HG03097 (cell line): ENCODE measurements around the gene UCKL1.
"Not testable (repeated sequence)": the region's sequence is repeated elsewhere in the genome, so short reads cannot be mapped to it uniquely, and the experiment has no call there.

Experiments used
- ATAC-seq: cut with Tn5 transposase; IDR thresholded peaks from one replicate; pipeline ENCODE4 v1.9.1; 2021; ENCODE audit not compliant: unreplicated experiment, low FRiP score

The UCKL1 gene

DNA sequence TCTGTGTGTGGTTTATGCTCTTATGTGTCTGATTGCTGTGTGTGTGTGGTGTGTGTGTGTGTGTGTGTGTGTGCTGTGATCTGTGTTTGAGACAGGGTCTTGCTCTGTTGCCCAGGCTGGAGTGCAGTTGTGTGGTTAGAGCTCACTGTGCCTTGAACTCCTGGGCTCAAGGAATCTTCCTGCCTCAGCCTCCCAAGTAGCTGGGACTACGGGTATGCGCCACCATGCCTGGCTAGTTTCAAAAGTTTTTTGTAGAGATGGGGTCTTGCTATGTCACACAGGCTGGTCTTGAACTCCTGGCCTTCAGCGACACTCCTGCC lies 16.9 kb upstream of the UCKL1 start:
- ATAC-seq = no peak

DNA sequence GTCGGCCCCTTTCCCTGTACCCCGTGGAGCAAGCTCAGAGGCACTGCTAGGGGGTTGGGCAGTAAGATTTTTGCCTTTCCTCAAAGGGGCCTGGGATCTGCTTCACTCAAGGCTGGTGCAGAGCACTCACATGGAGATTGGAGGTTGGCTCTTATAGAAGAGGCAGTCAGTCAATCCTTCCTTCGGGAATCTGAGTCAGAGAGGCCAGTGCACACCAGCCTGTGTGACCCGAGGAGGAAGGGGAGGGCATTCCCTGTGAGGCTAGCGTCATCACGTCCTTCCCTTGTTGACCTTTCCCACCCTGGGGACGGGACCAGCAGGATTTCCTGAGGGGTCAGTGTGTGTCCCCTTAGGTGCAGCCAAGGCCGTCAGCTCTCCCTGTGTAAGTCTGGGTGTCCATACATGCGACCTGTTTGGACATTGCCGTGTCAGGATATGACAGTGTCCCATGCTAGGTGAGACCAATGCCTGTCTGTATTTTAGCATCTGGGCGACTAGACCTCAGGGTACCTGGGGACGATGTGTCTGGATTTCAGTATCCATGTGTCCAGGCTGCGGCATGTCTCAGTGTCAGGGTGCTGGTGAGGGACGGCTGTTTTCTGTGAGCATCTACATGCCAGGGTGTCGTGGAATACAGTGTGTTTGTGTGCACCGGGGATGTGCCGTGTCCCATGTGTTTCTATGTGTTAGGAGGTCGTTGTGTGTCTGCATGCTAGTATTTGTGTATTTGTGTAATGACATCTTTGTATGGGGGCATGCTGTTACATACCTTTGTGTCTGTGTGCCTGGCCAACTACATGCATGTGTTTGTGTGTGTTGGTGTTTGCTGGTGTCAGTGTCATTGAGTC lies 16.3 kb upstream of the UCKL1 start:
- ATAC-seq = no peak

DNA sequence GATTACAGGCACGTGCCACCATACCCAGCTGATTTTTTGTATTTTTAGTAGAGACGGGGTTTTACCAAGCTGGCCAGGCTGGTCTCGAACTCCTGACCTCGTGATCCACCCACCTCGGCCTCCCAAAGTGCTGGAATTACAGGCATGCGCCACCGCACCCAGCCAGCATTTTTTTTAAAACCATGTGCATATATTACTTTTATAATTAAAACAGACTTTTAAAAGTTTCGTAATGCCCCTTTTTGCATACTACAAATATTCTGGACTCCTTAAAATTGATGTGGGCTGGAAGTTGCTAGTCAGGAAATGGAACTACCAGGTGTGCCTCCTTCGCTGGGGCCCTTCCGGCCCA lies 15.7 kb upstream of the UCKL1 start:
- not testable (repeated sequence) for ATAC-seq

DNA sequence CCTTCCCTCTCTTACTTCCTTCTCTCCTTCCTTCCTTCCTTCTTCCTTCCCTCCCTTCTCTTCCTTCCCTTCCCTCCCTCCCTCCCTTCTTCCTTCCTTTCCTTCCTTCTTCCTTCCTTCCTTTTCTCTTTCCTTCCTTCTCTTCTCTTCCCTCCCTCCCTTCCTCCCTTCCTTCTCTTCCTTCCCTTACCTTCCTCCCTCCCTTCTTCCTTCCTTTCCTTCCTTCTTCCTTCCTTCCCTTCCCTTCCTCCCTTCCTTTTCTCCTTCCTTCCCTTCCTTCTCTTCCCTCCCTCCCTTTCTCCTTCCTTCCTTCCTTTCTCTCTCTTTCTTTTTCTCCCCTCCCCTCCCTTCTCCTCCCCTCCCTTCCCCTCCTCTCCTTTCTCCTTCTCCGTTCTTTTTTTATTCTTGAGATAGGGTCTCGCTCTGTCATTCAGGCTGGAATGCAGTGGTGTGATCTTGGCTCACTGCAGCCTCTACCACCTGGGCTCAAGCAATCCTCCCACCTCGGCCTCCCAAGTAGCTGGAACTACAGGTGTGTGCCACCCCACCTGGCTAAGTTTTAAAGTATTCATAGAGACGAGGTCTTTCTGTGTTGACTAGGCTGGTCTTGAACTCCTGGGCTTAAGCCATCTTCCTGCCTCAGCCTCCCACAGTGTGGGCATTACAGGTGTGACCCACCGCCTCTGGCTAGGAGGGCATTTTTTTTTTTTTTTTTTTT lies 14.7 kb upstream of the UCKL1 start:
- no peak for ATAC-seq

DNA sequence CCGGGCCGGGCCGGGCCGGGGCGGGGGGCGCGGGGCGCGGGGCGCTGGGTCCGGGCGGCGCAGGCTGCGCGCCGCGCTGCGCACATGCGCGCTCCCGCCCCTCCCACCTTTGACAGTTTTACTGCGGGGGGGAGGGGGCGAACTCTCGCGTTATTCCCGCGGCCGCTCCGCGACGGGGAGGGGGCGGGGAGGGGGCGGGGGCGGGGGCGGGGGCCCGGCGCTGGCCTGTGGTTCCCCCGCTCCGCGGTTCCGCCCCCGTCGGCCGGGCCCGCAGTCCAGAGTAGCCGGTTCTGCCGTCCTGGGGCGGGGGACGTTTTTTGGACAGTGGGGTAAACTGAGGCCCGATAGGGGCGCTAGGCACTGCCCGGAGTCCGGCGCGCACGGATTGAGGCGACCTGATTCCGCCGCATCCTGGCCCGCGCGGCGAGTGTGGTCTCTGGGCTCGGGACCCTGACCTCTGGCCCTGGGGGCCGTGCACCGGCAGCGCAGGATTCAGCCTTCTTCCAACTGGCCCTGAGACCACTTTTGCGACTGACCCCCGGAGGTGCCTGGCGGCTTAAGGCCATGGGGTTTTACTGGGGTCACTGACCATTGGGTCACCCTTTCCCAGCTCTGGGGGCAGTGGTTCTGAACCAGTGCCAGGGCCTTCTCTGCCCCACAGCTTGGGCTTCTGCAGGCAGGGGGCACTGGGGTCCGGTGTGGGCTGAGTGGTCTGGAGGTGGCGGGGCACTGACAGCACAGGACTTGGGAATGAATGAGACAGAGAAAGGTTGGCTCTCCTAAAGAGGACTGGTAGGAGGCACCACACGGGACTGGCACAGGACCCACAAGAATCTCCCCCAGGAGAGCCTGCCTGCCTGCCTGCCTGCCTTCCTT lies 13.9 kb upstream of the UCKL1 start, which contains the start of gene ZNF512B:
Gene ZNF512B (minus strand): TSS at position 93 of the 876 bp plus-strand sequence. CDS start 1,980 bp downstream, outside the sequence.
- ATAC-seq = no peak

DNA sequence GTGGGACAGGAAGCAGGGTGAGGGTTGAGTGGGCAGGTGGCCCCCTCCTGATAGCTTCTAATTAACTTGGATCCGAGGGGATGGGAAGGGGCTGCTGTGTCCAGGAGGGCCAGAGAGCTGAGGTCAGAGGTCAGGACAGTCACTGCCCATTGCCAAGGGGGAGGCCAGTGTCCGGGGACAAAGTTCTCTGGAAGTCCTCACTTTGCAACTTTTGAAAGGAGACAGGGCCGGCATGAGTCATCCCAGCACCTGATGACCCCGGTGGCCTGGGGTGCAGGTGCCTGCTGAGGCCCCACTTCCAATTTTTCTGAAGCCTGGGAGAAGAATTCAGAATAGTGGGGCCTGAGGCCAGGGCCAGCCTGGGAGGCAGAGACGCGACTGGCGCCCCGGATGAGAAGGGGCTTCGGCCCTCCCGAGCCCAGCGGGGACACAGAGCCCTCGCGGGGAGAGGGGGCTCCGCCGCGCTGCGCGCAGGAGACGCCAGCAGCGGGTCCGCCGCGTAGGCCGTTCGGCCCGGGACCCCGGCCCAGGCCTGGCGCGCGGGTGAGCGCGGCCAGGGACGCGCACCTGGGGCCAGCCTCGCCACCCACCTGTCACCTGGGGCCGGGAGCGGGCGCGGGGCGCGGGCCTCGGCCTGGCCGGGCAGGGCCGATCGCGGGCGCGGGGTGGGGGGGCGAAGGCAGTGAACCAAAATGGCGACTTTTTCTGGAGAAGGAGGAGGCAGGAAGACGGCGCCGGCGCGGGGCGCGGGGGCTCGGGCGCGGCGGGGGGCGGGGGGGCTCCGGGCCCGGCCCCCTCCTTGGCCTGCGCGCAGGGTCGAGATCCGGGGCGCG lies 12.9 kb upstream of the UCKL1 start:
- ATAC-seq = no peak

DNA sequence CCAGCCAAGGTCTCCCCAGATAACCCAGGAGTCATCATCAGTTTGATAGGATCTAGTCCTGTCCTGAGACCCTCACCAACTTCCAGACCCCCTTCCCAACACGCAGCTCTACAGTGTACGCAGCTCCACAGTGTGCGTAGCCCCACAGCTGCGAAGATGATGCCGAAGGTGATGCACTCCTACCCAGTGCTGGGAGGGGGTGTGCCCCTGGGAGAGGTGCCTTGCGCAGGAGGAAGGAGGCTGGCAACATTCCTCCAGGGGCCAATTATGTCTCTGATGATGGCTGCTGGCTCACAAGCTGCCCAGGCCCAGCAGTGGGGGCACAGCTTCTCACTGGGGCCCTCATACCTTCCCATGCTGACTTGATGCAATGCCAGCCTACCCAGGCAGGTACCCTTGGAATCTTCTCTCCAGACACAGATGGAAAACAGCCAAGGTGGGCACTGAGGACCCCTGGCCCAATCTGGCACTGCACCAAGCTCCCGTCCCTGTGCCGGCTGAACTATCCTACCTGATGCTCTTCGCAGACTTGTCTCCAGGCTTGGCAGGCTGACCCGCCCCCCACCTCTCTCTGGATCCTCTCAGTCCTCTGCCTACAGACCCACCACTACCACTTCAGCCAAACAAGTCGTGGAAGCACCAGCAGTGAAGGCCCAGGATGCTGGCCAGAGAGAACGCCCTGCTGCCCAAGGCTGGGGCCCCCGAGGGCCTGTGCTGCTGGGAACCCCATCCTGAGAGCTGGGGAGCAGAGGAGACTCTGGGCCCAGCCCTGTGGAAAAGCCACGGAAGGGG lies 12.1 kb upstream of the UCKL1 start:
- no peak for ATAC-seq

DNA sequence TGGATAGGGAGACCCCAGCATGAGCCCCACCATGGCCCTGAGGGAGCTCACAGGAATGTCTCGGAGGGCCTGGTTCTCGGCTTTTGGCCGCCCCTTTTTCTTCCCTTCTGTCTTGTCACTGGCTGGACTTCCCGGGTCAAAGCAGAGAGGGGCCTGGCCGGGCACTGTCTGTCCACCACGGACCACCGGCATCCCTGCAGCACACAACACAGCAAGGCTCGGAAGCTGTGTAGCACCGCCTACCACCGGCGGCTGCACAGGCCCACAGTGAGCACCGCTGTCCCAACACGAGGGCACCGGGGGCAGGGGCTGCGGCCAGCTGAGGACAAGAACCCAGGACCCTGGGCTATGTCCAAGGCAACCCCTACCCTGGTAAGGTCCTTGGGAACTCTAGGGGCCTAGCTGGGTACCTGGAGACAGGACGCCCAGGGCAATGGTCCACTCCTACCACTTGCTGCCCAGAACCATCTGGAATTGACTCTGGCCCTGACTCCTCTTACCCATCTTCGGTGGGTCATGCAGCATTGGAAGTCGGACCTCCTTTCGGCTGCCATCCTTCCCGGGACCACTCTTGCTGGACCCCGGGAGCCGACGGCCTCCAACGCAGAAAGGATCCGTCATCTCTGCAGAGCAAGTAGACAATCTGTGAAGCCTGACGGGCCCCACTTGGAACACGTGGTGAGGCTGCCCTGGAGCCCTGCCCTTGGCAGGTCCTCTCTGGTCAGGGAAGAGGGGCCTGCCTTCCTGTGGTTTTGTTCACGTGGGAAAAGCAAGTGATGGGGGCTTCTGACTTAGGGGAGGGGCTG lies 11.3 kb upstream of the UCKL1 start:
- no peak for ATAC-seq

DNA sequence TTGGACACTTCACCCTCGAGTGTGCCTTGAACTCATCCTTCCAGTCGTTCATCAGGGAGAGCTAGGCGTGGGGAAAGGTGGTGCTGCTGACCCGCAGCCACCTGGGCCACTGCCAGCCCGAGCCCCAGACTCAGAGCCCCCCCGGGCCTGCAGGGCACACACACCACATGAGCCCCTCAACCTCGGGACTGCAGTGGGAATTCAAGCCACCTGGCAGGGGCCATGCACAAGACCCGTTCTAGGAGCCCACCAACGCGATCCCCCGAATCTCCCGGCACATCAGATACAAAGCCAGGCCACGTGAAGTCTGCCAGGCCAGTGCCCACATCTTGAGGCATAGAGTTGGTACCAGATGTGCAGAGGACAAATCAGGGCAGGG lies 10.7 kb upstream of the UCKL1 start:
- ATAC-seq = no peak

DNA sequence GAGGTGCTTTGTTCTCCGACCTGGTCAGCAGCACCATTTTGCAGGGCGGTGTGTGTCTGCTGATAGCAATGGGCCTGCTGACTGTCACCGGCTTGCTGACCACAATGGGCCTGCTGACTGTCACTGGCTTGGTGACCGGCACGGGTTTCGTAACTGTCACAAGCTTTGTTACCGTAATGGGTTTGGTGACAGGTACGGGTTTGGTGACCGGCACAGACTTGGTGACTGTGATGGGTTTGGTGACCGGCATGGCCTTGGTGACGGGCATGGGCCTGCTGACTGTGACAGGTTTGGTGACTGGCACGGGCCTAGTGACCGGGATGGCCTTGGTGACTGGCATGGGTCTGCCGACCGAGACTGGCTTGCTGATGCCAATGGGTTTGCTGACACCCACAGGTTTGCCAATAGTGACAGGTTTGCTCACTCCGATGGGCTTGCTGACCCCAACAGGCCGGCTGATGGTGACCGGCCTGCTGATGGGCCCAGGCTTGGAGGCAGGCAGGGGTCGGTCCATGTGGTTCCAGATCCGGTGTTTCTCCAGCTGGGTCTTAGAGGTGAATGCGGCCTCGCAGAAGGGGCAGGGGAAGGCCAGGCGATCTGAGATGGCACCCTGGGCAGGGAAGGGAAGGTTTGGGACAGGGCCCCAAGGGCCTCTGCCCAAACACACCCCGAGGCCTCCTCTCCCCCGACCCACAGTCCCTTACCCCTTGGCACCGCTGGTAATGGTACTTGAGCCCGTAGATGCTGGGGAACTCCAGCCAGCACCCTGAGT lies 10.1 kb upstream of the UCKL1 start:
- ATAC-seq = no peak

DNA sequence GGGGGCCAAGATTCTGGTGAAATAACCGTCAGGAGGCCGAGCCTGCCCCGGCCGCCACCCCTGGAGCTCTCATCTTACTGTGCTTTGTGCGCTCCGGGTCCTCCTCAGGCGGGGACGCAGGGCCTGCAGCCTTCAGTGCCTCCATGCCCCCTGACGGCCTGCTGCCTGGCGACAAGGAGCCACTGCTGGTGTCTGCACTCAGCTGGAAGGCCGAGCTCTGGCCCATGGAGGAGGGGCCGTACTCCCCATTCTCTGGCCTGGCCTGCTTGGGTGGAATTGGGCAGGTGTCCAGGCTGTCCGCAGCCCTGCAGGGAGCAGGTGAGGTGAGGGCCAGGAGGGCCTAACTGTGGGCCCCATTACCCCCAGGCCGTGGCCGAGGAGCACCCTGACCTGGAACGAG lies 8.2 kb upstream of the UCKL1 start:
- no peak for ATAC-seq

DNA sequence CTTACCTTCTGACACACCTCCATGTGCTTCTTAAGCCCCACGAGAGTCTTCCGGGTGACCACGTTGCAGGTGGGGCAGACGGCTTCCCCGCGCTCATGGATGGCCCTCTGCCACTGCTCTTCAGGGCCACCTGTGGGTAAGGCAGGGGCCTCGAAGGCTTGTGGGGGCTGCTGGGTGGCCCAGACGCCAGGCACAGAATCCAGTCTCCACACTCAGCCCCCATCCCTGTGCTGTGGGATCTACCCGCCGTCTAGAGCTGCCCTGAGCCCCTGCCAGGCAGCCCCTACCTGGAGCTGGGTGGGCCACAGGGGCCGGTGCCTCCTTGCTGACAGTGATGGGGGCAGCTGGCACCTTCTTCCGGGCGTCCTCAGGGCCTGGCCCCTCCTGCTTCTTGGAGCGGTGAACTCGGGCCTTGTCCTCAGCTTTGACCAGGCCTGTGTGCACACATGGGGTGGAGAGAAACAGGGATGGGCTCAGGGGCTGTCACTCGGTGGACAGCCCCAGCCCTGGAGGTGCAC lies 7.6 kb upstream of the UCKL1 start:
- no peak for ATAC-seq

DNA sequence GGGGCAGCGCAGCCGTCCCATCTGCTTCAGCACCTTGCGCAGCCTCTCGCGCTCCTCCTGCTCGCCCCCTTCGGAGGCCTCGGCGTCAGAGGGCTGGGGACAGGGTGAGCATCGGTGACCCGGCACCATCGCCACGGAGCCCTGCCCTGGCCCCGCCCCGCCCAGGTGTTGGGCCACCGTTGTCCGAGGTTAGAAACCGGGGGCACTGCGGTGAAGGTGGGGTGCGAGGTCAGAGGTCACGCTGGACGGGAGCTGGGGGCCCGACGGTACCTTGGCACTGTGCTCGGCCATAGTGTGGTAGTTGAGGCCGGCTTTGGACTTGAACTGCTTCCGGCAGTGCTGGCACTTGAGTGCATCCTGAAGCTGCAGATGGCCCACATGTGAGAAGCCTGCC lies 7.1 kb upstream of the UCKL1 start:
- no peak for ATAC-seq

DNA sequence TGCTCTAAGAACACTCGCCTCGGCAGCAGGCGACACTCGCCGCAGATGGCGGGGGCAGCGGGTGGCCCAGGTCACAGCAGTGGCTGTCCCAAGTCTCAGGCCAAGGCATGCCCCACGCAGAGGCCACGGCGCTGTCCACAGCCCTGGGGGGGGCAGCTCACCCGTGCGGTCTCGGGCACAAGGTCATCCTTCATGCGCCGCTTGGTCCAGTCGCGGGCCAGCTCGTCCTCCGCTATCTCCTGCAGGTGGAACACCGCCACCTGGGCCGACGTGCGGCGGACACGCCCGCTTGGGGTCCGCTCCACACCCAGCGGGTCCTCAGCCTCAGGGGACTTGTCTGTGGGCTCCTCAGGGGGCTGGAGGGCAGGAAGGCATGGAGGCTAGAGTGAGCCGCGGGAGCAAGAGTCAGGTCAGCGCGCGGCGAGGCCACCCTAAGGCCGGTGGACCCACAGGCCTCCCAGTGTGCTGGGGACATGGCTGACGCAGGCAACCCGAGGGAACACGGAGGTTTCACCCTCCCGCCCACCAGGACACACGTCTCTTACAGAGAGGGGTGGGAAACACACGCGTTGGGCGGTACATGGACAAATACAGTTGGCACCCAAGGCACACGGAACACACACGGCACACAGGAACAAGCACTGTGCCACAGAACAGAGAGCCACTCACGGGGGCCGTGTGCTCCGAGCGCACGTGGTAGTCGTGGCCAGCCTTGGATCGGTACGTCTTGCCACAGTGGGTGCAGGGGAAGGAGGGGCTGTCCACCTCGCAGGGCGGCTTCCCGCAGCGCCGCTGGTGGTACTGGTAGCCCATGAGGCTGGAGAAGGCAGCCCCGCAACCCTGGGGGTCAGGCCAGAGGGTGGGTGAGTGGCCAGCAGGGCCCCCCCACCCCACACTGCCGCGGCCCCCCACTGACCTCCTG lies 6.5 kb upstream of the UCKL1 start:
- no peak for ATAC-seq

DNA sequence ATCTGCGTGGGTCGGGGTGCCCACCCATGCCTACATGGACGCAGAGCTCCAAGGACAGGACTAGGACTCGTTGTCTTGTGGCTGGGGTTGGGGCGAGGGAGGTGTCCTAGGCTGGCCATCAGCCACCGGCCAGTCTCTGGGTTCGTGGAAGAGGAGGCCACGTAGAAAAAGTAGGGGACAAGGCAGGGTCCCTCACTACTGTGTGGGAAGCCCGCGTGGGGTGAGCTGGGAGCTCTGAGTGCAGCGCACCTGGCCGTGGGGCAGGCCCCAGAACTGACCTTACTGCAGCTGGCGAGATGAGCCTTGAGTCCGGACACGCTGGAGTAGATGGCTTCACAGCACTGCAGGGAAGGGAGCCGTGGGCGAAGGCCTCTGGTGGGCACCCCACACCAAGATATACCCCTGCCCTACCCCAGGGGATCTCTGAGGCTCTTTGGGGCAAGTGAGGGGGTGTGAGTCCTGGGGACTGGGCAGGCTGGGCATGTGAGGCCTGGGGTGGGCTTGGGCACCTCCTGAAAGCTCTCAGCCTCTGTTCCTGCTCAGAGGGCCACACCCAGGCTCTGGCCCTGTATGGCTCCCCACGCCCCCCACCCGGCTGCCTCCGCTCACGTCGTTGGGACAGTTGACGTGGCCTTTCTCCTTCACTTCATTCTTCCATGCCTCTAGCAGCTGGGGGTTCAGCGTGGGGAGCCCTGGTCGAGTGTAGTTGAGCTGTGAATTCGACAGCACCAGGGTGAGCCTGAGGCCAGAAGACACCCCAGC lies 5.6 kb upstream of the UCKL1 start:
- ATAC-seq = no peak
